LNCaP clone FGC (cell line): Measurements from ENCODE around the gene MCCC1.

Experiments
- DNase-seq: peaks from one replicate; pipeline ENCODE4 v3.0.0-alpha.2; 2011; ENCODE audit warnings: low read depth
- H3K4me3 ChIP-seq: 2 replicates; pipeline ENCODE4 v1.5.1; 2011; ENCODE audit warnings: mild to moderate bottlenecking, low read depth, low read length, control low read depth
- TF ChIP-seq, protein P1 (sequence below): IDR thresholded peaks from 2 replicates; pipeline ENCODE4 v1.5.1; 2012; ENCODE audit warnings: mild to moderate bottlenecking; ENCODE audit not compliant: control insufficient read depth, insufficient read depth; ENCODE audit errors: extremely low read depth

MCCC1 gene

DNA sequence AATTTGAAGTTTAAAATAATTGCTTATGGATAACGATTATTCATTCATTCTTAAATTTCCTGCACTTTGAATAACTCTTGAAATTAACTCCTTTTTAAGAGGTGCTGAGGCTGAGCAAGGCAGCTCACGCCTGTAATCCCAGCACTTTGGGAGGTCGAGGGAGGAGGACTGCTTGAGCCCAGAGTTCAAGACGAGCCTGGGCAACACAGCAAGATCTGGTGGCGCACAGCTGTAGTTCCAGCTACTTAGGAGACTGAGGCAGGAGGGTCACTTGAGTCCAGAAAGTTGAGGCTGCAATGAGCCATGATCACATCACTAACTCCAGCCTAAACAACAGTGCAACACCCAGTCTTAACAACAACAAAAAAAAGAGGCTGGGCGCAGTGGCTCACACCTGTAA lies 126.9 kb downstream of the MCCC1 start:
- TF ChIP-seq, protein P1, sequence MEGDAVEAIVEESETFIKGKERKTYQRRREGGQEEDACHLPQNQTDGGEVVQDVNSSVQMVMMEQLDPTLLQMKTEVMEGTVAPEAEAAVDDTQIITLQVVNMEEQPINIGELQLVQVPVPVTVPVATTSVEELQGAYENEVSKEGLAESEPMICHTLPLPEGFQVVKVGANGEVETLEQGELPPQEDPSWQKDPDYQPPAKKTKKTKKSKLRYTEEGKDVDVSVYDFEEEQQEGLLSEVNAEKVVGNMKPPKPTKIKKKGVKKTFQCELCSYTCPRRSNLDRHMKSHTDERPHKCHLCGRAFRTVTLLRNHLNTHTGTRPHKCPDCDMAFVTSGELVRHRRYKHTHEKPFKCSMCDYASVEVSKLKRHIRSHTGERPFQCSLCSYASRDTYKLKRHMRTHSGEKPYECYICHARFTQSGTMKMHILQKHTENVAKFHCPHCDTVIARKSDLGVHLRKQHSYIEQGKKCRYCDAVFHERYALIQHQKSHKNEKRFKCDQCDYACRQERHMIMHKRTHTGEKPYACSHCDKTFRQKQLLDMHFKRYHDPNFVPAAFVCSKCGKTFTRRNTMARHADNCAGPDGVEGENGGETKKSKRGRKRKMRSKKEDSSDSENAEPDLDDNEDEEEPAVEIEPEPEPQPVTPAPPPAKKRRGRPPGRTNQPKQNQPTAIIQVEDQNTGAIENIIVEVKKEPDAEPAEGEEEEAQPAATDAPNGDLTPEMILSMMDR, result no peak
- H3K4me3 ChIP-seq, result no peak overlapping the region
- no peak for DNase-seq

DNA sequence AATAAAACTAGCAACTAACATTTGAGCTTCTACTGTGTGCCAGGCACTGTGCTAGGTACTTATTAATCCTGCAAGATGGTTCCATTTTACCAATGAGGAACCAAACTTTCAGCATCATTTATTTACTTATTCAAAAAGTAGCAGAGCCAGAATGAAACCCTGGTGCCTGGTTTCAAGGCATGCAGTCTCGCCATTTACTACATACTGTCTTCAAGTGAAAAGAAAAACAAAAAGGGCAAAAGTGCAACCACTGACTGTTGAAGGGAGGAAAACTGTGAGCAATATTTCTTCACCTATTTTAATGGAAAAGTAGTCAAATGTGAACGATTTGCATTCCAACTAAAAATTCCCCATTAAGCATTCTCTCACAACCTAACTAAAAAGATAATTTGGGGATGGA lies 127.7 kb downstream of the MCCC1 start:
- no peak overlapping the region for H3K4me3 ChIP-seq
- TF ChIP-seq, protein P1, result no peak
- no peak for DNase-seq

GRCh38 chr3:182970811-182971418 lies 128.4 kb downstream of the MCCC1 start:
- H3K4me3 ChIP-seq, result no peak overlapping the region
- no peak for DNase-seq
- TF ChIP-seq, protein P1, result no peak

- TF ChIP-seq, protein P1, result no peak
- no peak for DNase-seq
- no peak overlapping the region for H3K4me3 ChIP-seq
Measured at GRCh38 chr3:182969853-182970252, 129.4 kb downstream of the MCCC1 start.

GRCh38 chr3:182969277-182969676 lies 130.0 kb downstream of the MCCC1 start:
- DNase-seq, result no peak
- TF ChIP-seq, protein P1, result no peak
- H3K4me3 ChIP-seq, result no peak overlapping the region

- DNase-seq, result peak; percentile 50
- no peak overlapping the region for H3K4me3 ChIP-seq
- TF ChIP-seq, protein P1, result no peak
Measured at GRCh38 chr3:182967218-182968204, 131.8 kb downstream of the MCCC1 start.
